GM10248 (cell line): ENCODE measurements around the gene GOLPH3L.
A peak's percentile ranks its signal among the peaks of the same experiment; 100 is the strongest.
"Not testable (repeated sequence)": the region's sequence is repeated elsewhere in the genome, so short reads cannot be mapped to it uniquely, and the experiment has no call there.

Experiments used
- CTCF ChIA-PET: fragments of 300-600 bp; sonication (Branson Sonifier 250); formaldehyde crosslinking; extraction: SDS; loops from one replicate; lab custom pipeline; 2021; ENCODE audit warnings: antibody characterized with exemption; lab: Yijun Ruan, JAX
- POLR2A ChIA-PET: fragments of 350-650 bp; sonication (Branson Sonifier 250); formaldehyde crosslinking; extraction: SDS; loops from one replicate; lab custom pipeline; 2020; ENCODE audit warnings: antibody characterized with exemption; lab: Yijun Ruan, JAX
- DNase-seq: peaks from one replicate; pipeline ENCODE4 v3.0.0; 2012; ENCODE audit errors: extremely low spot score
- TF ChIP-seq, protein P1 (sequence below): IDR thresholded peaks from 2 replicates; pipeline ENCODE4 v1.5.1; 2012; ENCODE audit warnings: mild to moderate bottlenecking, low read depth; ENCODE audit errors: extremely low read depth, missing control alignments, control extremely low read depth

Gene GOLPH3L

DNA sequence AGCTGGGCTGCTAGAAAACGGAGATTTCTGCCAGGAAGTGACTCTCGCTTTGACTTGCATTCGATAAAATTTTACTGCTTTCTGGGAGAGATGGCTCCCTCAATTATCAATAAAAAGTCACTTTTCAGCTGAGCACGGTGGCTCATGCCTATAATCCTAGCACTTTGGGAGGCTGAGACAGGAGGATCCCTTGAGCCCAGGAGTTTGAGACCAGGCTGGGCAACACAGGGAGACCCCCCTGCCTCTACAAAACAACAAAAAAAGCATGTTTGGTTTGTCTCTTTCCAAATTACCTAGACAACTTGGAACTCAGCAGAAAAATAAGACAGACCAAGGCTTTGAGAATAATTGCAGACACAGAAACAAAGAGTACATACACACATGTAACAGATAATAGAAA is 54.7 kb downstream of the GOLPH3L start:
- CTCF ChIA-PET, result interaction anchor here (1.1 to 1.7 kb wide), 2 partner anchors 8 to 81 kb away, joined by 3 read pairs; no protein-coding TSS in a partner anchor

DNA sequence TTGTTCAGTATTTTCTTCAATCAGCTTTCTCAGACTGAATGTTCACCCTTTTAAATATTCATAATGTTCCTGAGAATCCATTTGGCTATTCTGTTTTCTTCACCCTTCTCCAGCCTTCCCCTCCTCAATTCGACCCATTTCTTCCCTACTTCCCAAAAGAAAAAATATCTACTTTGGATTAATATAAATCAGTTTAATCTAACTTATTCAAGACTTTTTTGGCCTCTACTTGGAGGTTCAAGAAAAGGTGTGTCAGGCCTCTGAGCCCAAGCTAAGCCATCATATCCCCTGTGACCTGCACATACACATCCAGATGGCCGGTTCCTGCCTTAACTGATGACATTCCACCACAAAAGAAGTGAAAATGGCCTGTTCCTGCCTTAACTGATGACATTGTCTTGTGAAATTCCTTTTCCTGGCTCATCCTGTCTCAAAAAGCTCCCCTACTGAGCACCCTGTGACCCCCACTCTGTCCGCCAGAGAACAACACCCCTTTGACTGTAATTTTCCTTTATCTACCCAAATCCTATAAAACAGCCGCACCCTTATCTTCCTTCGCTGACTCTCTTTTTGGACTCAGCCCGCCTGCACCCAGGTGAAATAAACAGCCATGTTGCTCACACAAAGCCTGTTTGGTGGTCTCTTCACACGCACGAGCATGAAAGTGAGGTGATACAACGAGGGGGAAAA is 55.7 kb downstream of the GOLPH3L start:
- DNase-seq, POLR2A ChIA-PET: not testable (repeated sequence)
- CTCF ChIA-PET, result interaction anchor here (1.7 kb wide), 1 partner anchor 9 kb away, joined by 3 read pairs; no protein-coding TSS in a partner anchor

More for the DNA sequence above, 54.7 kb downstream of the GOLPH3L start:
- DNase-seq, result no peak
- POLR2A ChIA-PET, result no interaction called here
- TF ChIP-seq, protein P1, sequence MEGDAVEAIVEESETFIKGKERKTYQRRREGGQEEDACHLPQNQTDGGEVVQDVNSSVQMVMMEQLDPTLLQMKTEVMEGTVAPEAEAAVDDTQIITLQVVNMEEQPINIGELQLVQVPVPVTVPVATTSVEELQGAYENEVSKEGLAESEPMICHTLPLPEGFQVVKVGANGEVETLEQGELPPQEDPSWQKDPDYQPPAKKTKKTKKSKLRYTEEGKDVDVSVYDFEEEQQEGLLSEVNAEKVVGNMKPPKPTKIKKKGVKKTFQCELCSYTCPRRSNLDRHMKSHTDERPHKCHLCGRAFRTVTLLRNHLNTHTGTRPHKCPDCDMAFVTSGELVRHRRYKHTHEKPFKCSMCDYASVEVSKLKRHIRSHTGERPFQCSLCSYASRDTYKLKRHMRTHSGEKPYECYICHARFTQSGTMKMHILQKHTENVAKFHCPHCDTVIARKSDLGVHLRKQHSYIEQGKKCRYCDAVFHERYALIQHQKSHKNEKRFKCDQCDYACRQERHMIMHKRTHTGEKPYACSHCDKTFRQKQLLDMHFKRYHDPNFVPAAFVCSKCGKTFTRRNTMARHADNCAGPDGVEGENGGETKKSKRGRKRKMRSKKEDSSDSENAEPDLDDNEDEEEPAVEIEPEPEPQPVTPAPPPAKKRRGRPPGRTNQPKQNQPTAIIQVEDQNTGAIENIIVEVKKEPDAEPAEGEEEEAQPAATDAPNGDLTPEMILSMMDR, result no peak

DNA sequence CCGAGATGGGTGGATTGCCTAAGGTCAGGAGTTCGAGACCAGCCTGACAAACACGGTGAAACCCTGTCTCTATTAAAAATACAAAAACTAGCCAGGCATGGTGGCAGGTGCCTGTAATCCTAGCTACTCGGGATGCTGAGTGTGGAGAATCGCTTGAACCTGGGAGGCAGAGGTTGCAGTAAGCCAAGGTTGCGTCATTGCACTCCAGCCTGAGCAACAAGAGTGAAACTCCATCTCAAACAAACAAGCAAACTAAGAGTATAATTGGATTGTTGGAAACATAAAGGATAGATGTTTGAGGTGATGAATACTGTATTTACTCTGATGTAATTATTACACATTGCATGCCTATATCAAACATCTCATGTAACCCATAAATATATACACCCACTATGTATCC is 58.5 kb downstream of the GOLPH3L start:
- POLR2A ChIA-PET, DNase-seq: not testable (repeated sequence)
- CTCF ChIA-PET, result interaction anchor here (1.0 to 1.2 kb wide), 2 partner anchors 9 to 58 kb away, joined by 3 read pairs; partner anchors contain the start of gene ENSA

DNA sequence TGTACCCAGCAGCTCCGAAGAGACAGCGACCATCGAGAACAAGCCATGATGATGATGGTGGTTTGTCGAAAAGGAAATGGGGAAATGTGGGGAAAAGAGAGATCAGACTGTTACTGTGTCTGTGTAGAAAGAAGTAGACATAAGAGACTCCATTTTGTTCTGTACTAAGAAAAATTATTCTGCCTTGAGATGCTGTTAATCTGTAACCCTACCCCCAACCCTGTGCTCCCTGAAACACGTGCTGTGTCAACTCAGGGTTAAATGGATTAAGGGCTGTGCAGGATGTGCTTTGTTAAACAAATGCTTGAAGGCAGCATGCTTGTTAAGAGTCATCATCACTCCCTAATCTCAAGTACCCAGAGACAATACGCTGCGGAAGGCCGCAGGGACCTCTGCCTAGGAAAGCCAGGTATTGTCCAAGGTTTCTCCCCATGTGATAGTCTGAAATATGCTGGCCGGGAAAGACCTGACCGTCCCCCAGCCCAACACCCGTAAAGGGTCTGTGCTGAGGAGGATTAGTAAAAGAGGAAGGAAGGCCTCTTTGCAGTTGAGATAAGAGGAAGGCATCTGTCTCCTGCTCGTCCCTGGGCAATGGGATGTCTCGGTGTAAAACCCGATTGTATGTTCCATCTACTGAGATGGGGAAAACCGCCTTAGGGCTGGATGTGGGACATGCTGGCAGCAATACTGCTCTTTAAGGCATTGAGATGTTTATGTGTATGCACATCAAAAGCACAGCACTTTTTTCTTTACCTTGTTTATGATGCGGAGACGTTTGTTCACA is 61.9 kb downstream of the GOLPH3L start:
- POLR2A ChIA-PET, CTCF ChIA-PET, DNase-seq: not testable (repeated sequence)

DNA sequence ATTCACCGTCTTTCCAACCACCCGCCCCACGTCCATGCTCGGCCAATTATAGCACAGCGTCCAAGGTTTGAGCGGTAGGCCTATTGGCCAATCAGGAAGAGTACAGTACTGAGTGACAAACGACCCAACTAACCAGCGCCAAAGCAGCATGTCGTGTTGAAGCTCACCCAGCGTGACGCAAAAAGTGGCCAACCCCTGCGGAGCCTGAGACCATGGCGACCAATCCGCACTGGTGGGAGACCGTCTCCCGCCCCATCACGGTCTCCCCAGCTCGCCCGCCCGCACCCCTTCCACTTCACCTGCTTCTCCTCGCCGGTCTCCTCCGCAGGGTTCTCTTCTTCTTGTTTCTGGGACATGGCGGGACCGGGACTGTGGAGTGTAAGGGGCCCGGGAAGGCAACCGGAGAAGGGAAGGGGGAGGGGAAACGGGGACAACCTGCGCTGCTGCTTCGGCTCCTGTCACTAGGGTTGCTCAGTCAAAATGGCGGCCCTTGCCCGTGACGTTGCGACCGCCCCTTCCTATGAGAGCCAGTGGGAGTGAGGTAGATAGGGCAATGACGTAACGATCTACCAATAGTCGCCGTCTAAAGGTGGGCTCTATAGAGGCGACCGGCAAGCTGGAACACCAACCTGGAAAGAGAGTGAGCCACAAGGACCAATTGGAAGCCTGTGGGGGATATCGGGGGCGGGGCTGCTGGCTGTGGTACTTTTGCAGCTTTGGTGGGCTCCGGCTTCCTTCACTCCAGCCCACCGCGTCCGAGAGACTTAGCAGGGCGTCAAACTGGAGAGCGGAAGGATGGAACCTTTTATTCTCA is 67.6 kb downstream of the GOLPH3L start, which contains the start of gene ENSA:
TSS of gene ENSA (minus strand) at position 498 of the 814 bp plus-strand sequence. CDS start at position 356, 142 bp downstream.
- TF ChIP-seq, protein P1, result no peak
- CTCF ChIA-PET, result interaction anchor here (1.0 to 4.5 kb wide), 9 partner anchors 9 to 366 kb away, joined by 3 to 33 read pairs (median 4); no protein-coding TSS in a partner anchor
- POLR2A ChIA-PET, result interaction anchor here (0.6 to 3.3 kb wide), 10 partner anchors 10 to 287 kb away, joined by 3 to 17 read pairs (median 5); partner anchors contain the start of gene MCL1
- peak; percentile 94 for DNase-seq

DNA sequence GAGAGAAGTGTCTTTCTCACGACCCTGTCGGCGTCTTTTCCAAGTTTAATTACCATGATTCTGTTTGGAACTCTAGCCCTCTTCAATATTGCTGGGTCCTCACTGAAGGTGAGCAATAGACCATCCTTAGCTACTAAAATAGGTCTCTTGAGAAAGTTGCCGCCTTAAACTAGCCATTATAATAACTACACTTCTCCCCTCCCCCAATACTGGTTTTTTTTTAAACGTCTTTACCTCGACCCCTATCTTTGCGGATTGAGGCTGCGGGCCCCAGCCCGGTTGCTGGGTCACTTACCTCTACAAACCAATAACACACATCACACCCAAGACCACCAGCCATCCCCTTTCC is 68.2 kb downstream of the GOLPH3L start:
- ChIA-PET POLR2A (interaction anchor here (0.9 to 3.3 kb wide), 5 partner anchors 16 to 65 kb away, joined by 3 to 17 read pairs (median 9); partner anchors contain the start of gene MCL1), CTCF (interaction anchor here (1.0 to 4.5 kb wide), 9 partner anchors 9 to 367 kb away, joined by 3 to 33 read pairs (median 4); no protein-coding TSS in a partner anchor)
- TF ChIP-seq, protein P1, result no peak
- no peak for DNase-seq

DNA sequence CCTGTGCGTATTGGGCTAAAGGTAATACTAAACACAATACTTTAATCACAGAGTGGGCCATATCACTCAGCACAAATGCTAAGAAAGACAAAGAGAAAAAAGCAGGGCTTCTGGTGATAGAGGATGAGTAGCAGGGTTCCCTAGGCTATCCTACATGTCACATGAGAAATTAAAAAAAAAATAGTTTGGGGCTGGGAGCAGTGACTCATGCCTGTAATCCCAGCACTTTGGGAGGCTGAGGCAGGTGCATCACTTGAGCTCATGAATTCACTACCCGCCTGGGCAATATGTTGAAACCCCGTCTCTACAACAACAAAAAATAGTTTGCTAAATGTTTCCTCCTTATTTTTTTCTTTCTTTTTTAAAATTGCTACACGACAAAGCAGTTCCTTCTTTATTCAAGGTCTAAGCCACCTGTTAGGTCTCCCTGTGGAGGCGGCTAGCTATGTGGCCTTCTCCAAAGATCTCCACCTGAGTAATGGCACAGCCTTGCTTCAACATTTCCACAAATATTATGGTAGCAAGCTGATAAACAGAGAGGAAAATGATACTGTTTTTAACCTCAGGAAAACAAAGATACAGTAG is 69.0 kb downstream of the GOLPH3L start:
- no peak for DNase-seq
- POLR2A ChIA-PET, result interaction anchor here (1.4 to 3.3 kb wide), 3 partner anchors 16 to 64 kb away, joined by 6 to 14 read pairs (median 9); partner anchors contain the start of gene MCL1
- TF ChIP-seq, protein P1, result no peak
- CTCF ChIA-PET, result interaction anchor here (0.8 to 4.5 kb wide), 8 partner anchors 8 to 368 kb away, joined by 3 to 33 read pairs (median 4); no protein-coding TSS in a partner anchor
